ENCODE measurements around the gene FGF22. TPM values are rescaled to one million over a fixed set of nuclear protein-coding genes. Genes with fewer than 3 reads are reported as not detected.
A peak's percentile ranks its signal among the peaks of the same experiment; 100 is the strongest.

Gene FGF22
- total and polyA plus RNA-seq, 2 donors (not counting 1 experiment from before 2014, with no cell fraction given): 0.34 to 2.9 TPM

DNA sequence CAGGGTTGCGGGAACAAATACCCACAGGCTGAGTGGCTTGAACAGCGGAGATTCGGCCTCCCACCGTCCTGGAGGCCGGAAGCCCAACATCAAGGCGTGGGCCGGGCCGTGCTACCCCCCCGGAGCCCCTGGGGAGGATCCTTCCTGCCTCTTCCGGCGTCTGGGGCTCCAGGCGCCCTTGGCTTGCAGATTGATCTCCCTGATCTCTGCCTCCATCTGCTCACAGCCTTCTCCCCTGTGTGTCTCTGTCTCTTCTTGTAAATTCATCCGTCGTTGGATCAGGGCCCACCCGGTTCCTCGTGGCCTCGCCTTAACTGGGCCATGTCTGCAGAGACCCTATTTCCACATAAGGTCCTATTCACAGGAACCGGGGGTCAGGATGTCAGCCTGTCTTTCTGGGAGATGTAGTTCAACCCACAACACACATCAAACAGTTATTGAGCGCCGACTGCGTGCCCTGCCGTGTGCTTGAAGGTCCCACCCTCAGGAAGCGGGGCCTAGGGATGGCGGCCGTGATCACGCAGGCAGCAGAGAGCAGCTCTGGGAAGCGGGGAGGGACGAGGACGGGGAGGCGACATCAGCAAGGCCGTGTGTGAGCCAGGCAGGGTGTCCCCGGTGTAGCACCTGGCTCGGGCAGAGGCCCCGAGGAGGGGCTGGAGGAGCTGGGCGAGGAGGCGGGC lies 28.7 kb upstream of the FGF22 start:
- peak; percentile 60 for DNase-seq

DNA sequence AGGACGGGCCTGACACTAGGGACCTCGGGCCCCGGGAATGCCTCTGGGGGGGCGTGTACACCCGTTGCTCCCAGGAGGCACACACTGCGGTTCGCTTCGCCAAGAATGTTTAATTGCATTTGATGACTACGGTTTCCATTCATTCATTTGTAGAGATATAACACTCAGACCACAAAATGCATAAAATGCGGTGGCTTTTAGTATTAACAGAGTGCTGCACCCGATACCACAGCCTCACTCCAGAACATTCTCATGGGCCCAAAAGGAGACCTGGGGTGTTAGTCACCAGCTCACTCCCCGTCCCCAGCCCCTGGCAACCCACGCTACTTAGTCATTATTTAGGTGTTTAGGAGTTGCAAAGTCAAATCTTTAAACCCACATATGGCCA lies 28.2 kb upstream of the FGF22 start:
- no peaks in the 10 kb centered on the region for H3K9me3 Mint-ChIP-seq (ENCODE audit: insufficient read depth)
- H3K4me3 ChIP-seq (ENCODE audit: control extremely low read depth in 1 of 5, extremely low read depth in 1 of 5, insufficient read depth in 1 of 5, low read depth in 2 of 5, low read length in 4 of 5): peak overlapping the region in 2 of 5 experiments; percentile 46 to 61
- ChIA-PET POLR2A (interaction anchor here (0.6 to 0.7 kb wide), 2 partner anchors 19 to 88 kb away, joined by 3 to 4 read pairs; no protein-coding TSS in a partner anchor), CTCF (no interaction called here)
- no peaks in the 10 kb centered on the region for H4K20me1 ChIP-seq (ENCODE audit: control insufficient read depth, insufficient read depth, low read length, poor library complexity, severe bottlenecking)
- H3K27me3 ChIP-seq (replicated peaks in 1 of 4; ENCODE audit: control extremely low read depth in 1 of 4, control insufficient read depth in 3 of 4, insufficient read depth in 4 of 4, low read length in 3 of 4): peaks cover 0 to 9% (median 2%) of the 10 kb centered on the region in 4 experiments
- intact Hi-C loops (cut with micrococcal nuclease): no loop called here
- H3K9ac ChIP-seq (ENCODE audit: low read length): peak overlapping the region; percentile 58
- ATAC-seq (ENCODE audit: low read depth) (no peak), DNase-seq (no peak)
- peak overlapping the region; percentile 66 for H3K27ac Mint-ChIP-seq
- no peak for TF ChIP-seq EZH2 (IDR thresholded peaks at IDR 0.05; ENCODE audit: borderline replicate concordance, insufficient read depth, low read depth, low read length, poor library complexity, severe bottlenecking)
- TF ChIP-seq, protein P1, sequence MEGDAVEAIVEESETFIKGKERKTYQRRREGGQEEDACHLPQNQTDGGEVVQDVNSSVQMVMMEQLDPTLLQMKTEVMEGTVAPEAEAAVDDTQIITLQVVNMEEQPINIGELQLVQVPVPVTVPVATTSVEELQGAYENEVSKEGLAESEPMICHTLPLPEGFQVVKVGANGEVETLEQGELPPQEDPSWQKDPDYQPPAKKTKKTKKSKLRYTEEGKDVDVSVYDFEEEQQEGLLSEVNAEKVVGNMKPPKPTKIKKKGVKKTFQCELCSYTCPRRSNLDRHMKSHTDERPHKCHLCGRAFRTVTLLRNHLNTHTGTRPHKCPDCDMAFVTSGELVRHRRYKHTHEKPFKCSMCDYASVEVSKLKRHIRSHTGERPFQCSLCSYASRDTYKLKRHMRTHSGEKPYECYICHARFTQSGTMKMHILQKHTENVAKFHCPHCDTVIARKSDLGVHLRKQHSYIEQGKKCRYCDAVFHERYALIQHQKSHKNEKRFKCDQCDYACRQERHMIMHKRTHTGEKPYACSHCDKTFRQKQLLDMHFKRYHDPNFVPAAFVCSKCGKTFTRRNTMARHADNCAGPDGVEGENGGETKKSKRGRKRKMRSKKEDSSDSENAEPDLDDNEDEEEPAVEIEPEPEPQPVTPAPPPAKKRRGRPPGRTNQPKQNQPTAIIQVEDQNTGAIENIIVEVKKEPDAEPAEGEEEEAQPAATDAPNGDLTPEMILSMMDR (IDR thresholded peaks at IDR 0.05): no peak
- H3K79me2 ChIP-seq (ENCODE audit: control insufficient read depth, insufficient read depth, low read length): no peaks in the 10 kb centered on the region
- H3K9me3 ChIP-seq (ENCODE audit: control extremely low read depth in 1 of 3, control insufficient read depth in 2 of 3, insufficient read depth in 1 of 3, low read length in 2 of 3): no peaks in the 10 kb centered on the region
- no peak overlapping the region for H3K27ac ChIP-seq (ENCODE audit: low read length in 2 of 2)
- H3K4me1 Mint-ChIP-seq: peaks cover 16% of the 10 kb centered on the region
- H3K36me3 ChIP-seq (replicated peaks in 1 of 2; ENCODE audit: control extremely low read depth in 1 of 2, control insufficient read depth in 1 of 2, extremely low read depth in 1 of 2, insufficient read depth in 2 of 2, low read length in 1 of 2): no peaks in the 10 kb centered on the region
- peaks cover 7% of the 10 kb centered on the region for H3K27me3 Mint-ChIP-seq
- WGBS (ENCODE audit: insufficient coverage): 32% methylated on average over 8 of the region's 13 CpGs
- peak overlapping the region; percentile 79 for H2AFZ ChIP-seq (ENCODE audit: insufficient read depth, low read depth, low read length, poor library complexity, severe bottlenecking)
- H3K4me1 ChIP-seq (ENCODE audit: control insufficient read depth in 2 of 2, insufficient read depth in 2 of 2, low read length in 2 of 2): peaks cover 11 to 34% of the 10 kb centered on the region in 2 donors
- peak overlapping the region; percentile 81 for H3K4me2 ChIP-seq (replicated peaks; ENCODE audit: low read depth, low read length, poor library complexity, severe bottlenecking)
- H3K4me3 Mint-ChIP-seq: peak overlapping the region; percentile 79

More for the DNA sequence above, 28.7 kb upstream of the FGF22 start:
- Histone ChIP-seq H3K4me2 (replicated peaks; ENCODE audit: low read depth, low read length, poor library complexity, severe bottlenecking) (peak overlapping the region; percentile 81), H3K4me3 (ENCODE audit: control extremely low read depth in 1 of 5, extremely low read depth in 1 of 5, insufficient read depth in 1 of 5, low read depth in 2 of 5, low read length in 4 of 5) (peak overlapping the region in 4 of 5 experiments; percentile 41 to 61 (median 49)), H3K36me3 (replicated peaks in 1 of 2; ENCODE audit: control extremely low read depth in 1 of 2, control insufficient read depth in 1 of 2, extremely low read depth in 1 of 2, insufficient read depth in 2 of 2, low read length in 1 of 2) (no peaks in the 10 kb centered on the region), H2AFZ (ENCODE audit: insufficient read depth, low read depth, low read length, poor library complexity, severe bottlenecking) (peak overlapping the region; percentile 79), H4K20me1 (ENCODE audit: control insufficient read depth, insufficient read depth, low read length, poor library complexity, severe bottlenecking) (no peaks in the 10 kb centered on the region), H3K4me1 (ENCODE audit: control insufficient read depth in 2 of 2, insufficient read depth in 2 of 2, low read length in 2 of 2) (peaks cover 11 to 34% of the 10 kb centered on the region in 2 donors), H3K79me2 (ENCODE audit: control insufficient read depth, insufficient read depth, low read length) (no peaks in the 10 kb centered on the region), H3K9me3 (ENCODE audit: control extremely low read depth in 1 of 3, control insufficient read depth in 2 of 3, insufficient read depth in 1 of 3, low read length in 2 of 3) (no peaks in the 10 kb centered on the region), H3K27ac (ENCODE audit: low read length in 2 of 2) (peak overlapping the region; percentile 19 to 44), H3K9ac (ENCODE audit: low read length) (peak overlapping the region; percentile 58), H3K27me3 (replicated peaks in 1 of 4; ENCODE audit: control extremely low read depth in 1 of 4, control insufficient read depth in 3 of 4, insufficient read depth in 4 of 4, low read length in 3 of 4) (peaks cover 0 to 9% (median 2%) of the 10 kb centered on the region in 4 experiments)
- Mint-ChIP-seq H3K27ac (peak overlapping the region; percentile 66), H3K27me3 (peaks cover 7% of the 10 kb centered on the region), H3K9me3 (ENCODE audit: insufficient read depth) (no peaks in the 10 kb centered on the region), H3K4me3 (peak overlapping the region; percentile 79), H3K4me1 (peaks cover 16% of the 10 kb centered on the region)
- intact Hi-C loops (cut with micrococcal nuclease): no loop called here
- 24% methylated on average over 31 of the region's 36 CpGs for WGBS (ENCODE audit: insufficient coverage)
- TF ChIP-seq, protein P1 (IDR thresholded peaks at IDR 0.05): no peak
- TF ChIP-seq EZH2 (IDR thresholded peaks at IDR 0.05; ENCODE audit: borderline replicate concordance, insufficient read depth, low read depth, low read length, poor library complexity, severe bottlenecking): no peak
- ATAC-seq (ENCODE audit: low read depth): peak; percentile 64
- POLR2A ChIA-PET: interaction anchor here (0.9 kb wide), 1 partner anchor 23 kb away, joined by 3 read pairs; the partner anchor contains the start of gene POLRMT
- CTCF ChIA-PET: interaction anchor here (0.8 kb wide), 1 partner anchor 27 kb away, joined by 4 read pairs; no protein-coding TSS in a partner anchor

Data from B cell (primary cell).